ENCODE data around the gene TRMT6. TPM values are rescaled to one million over a fixed set of nuclear protein-coding genes. Genes with fewer than 3 reads are reported as not detected.

Gene TRMT6
- polyA plus RNA-seq, 3 donors, result 5.9 to 11.9 (median 8.9) TPM

- 70 to 79% (median 73%) methylated on average over 8 of the region's 8 CpGs for WGBS, 3 donors
- no peak overlapping the region for H3K27ac ChIP-seq (ENCODE audit: low read depth, low read length)
These were observed 30.4 kb downstream of the TRMT6 start for GRCh38 chr20:5919626-5920544.

- WGBS, 3 donors, result 31 to 66% (median 35%) methylated on average over 3 of the region's 3 CpGs
- H3K27ac ChIP-seq (ENCODE audit: low read depth, low read length), result no peak overlapping the region
These were observed 31.3 kb downstream of the TRMT6 start for GRCh38 chr20:5918856-5919625.

- H3K27ac ChIP-seq (ENCODE audit: low read depth, low read length), result no peak overlapping the region
- 0 to 24% (median 11%) methylated on average over 1 of the region's 1 CpG for WGBS, 3 donors
These were observed 35.5 kb downstream of the TRMT6 start for GRCh38 chr20:5914859-5915258.

- no peak overlapping the region for H3K27ac ChIP-seq (ENCODE audit: low read depth, low read length)
- WGBS, 3 donors, result 68 to 96% (median 82%) methylated on average over 2 of the region's 2 CpGs
These were observed 37.2 kb downstream of the TRMT6 start for GRCh38 chr20:5913166-5913565.

GRCh38 chr20:5910186-5910585 is 40.1 kb downstream of the TRMT6 start:
- 53 to 74% (median 64%) methylated on average over 6 of the region's 6 CpGs for whole genome bisulfite sequencing, 3 donors
- no peak overlapping the region for H3K27ac ChIP-seq (ENCODE audit: low read depth, low read length)

- H3K27ac ChIP-seq (ENCODE audit: low read depth, low read length), result no peak overlapping the region
- WGBS, 3 donors, result 65 to 71% (median 68%) methylated on average over 2 of the region's 2 CpGs
These were observed 41.4 kb downstream of the TRMT6 start for GRCh38 chr20:5908981-5909380.

- no peak overlapping the region for H3K27ac ChIP-seq (ENCODE audit: low read depth, low read length)
- WGBS, 3 donors, result 58 to 82% (median 76%) methylated on average over 1 of the region's 1 CpG
These were observed 49.4 kb downstream of the TRMT6 start for GRCh38 chr20:5900908-5901307.

- no peak overlapping the region for H3K27ac ChIP-seq (ENCODE audit: low read depth, low read length)
- 60 to 68% (median 61%) methylated on average over 1 of the region's 1 CpG for WGBS, 3 donors
These were observed 50.9 kb downstream of the TRMT6 start for GRCh38 chr20:5899444-5899843.

GRCh38 chr20:5895626-5896025 is 54.7 kb downstream of the TRMT6 start:
- WGBS, 3 donors, result 63 to 71% (median 70%) methylated on average over 2 of the region's 2 CpGs
- no peak overlapping the region for H3K27ac ChIP-seq (ENCODE audit: low read depth, low read length)

- H3K27ac ChIP-seq (ENCODE audit: low read depth, low read length), result no peak overlapping the region
- WGBS, 3 donors, result 77 to 93% (median 91%) methylated on average over 2 of the region's 2 CpGs
These were observed 56.7 kb downstream of the TRMT6 start for GRCh38 chr20:5893621-5894020.

GRCh38 chr20:5893052-5893451 is 57.3 kb downstream of the TRMT6 start:
- WGBS, 3 donors, result 36 to 69% (median 66%) methylated on average over 3 of the region's 3 CpGs
- H3K27ac ChIP-seq (ENCODE audit: low read depth, low read length), result no peak overlapping the region

GRCh38 chr20:5890773-5891441 is 59.4 kb downstream of the TRMT6 start:
- H3K27ac ChIP-seq (ENCODE audit: low read depth, low read length), result no peak overlapping the region
- 79 to 84% (median 82%) methylated on average over 10 of the region's 10 CpGs for WGBS, 3 donors

GRCh38 chr20:5888041-5888440 is 62.3 kb downstream of the TRMT6 start:
- H3K27ac ChIP-seq (ENCODE audit: low read depth, low read length), result no peak overlapping the region
- WGBS, 3 donors, result 14 to 58% (median 17%) methylated on average over 1 of the region's 1 CpG

GRCh38 chr20:5887386-5887785 is 62.9 kb downstream of the TRMT6 start:
- WGBS, 3 donors, result 82 to 91% (median 83%) methylated on average over 5 of the region's 5 CpGs
- no peak overlapping the region for H3K27ac ChIP-seq (ENCODE audit: low read depth, low read length)

Other genes with a start within 250 kb of the TRMT6 start
- gene SHLD1, start 200.1 kb downstream of the TRMT6 start, polyA plus RNA-seq, result 1 to 10 TPM; 3.6 to 4.6 (median 4.1) TPM
- gene CHGB, start 39.0 kb downstream of the TRMT6 start, polyA plus RNA-seq, result 10 to 100 TPM in 1 of 3 donors, under 1 TPM in 2; 0.22 to 26.4 (median 0.39) TPM
- gene MCM8, start 119 bp upstream of the TRMT6 start, polyA plus RNA-seq, result 1 to 10 TPM; 1.7 to 4.3 (median 2.6) TPM
- gene CRLS1, start 55.6 kb upstream of the TRMT6 start, polyA plus RNA-seq, result 100 to 1,000 TPM in 1 of 3 donors, 10 to 100 TPM in 2; 29.9 to 125 (median 73.4) TPM
- 1 to 10 TPM in 2 of 3 donors, under 1 TPM in 1; 0.69 to 1.7 (median 1.0) TPM for gene LRRN4, start 103.5 kb upstream of the TRMT6 start, polyA plus RNA-seq
- 1 to 10 TPM in 2 of 3 donors, under 1 TPM in 1; 0.74 to 1.4 (median 1.0) TPM for gene FERMT1, start 172.5 kb upstream of the TRMT6 start, polyA plus RNA-seq